IMR-90 (cell line): ENCODE measurements around the gene AHI1. TPM values are rescaled to one million over a fixed set of nuclear protein-coding genes. Genes with fewer than 3 reads are reported as not detected.

ENCODE experiments used
- ATAC-seq: fragments of 200-7000 bp; cut with Tn5 transposase; 2 replicates; pipeline ENCODE4 v1.9.1; 2020; ENCODE audit warnings: low read depth, mild to moderate bottlenecking, moderate library complexity
- BruUV-seq: library from RNA; stranded (reverse); fragments of 400-500 nt; replicated peaks from 2 replicates; lab custom pipeline; 2021; lab: Mats Ljungman, UMichigan
- CTCF ChIA-PET: fragments of 300-600 bp; formaldehyde crosslinking; extraction: SDS; loops from one replicate; lab custom pipeline; 2021; ENCODE audit warnings: antibody characterized with exemption; lab: Yijun Ruan, JAX
- POLR2A ChIA-PET: fragments of 300-600 bp; sonication (Branson Sonifier 250); formaldehyde crosslinking; loops from one replicate; lab custom pipeline; 2022; ENCODE audit warnings: antibody characterized with exemption; ENCODE audit not compliant: unreplicated experiment; lab: Charles Lee
- DNase-seq: peaks from one replicate; pipeline ENCODE4 v3.0.0; 2013
- H2AFZ ChIP-seq: replicated peaks from 2 replicates; pipeline ENCODE3; 2013; ENCODE audit warnings: low read length, mild to moderate bottlenecking; ENCODE audit not compliant: poor library complexity
- H2AK5ac ChIP-seq: 2 replicates; pipeline ENCODE4 v1.6.1; 2013; ENCODE audit warnings: low read depth, low read length, inconsistent platforms
- H2AK9ac ChIP-seq: replicated peaks from 2 replicates; pipeline ENCODE3; 2013; ENCODE audit warnings: mild to moderate bottlenecking, low read depth, low read length, moderate library complexity; ENCODE audit not compliant: poor library complexity
- H2BK120ac ChIP-seq: 2 replicates; pipeline ENCODE4 v1.6.1; 2013; ENCODE audit warnings: low read depth, low read length, inconsistent platforms
- H2BK15ac ChIP-seq: 3 replicates; pipeline ENCODE4 v1.6.1; 2013; ENCODE audit warnings: low read depth, low read length, inconsistent platforms
- H2BK20ac ChIP-seq: 2 replicates; pipeline ENCODE4 v1.6.1; 2013; ENCODE audit warnings: low read depth, mild to moderate bottlenecking, inconsistent platforms, low read length, moderate library complexity
- H2BK5ac ChIP-seq: 2 replicates; pipeline ENCODE4 v1.6.1; 2013; ENCODE audit warnings: mild to moderate bottlenecking, low read depth, low read length, inconsistent platforms; ENCODE audit not compliant: poor library complexity, severe bottlenecking
- H3K14ac ChIP-seq: replicated peaks from 2 replicates; pipeline ENCODE4 v1.6.1; 2013; ENCODE audit warnings: low read depth, low read length, inconsistent platforms
- H3K18ac ChIP-seq: 2 replicates; pipeline ENCODE4 v1.6.1; 2013; ENCODE audit warnings: low read depth, low read length, control low read depth
- H3K23ac ChIP-seq: 2 replicates; pipeline ENCODE4 v1.6.1; 2013; ENCODE audit warnings: low read depth, low read length, inconsistent platforms
- H3K27ac ChIP-seq: 2 replicates; pipeline ENCODE4 v1.5.1; 2013; ENCODE audit warnings: mild to moderate bottlenecking, control low read depth, low read length; ENCODE audit not compliant: insufficient read depth
- H3K27me3 ChIP-seq: 2 replicates; pipeline ENCODE4 v1.6.1; 2013; ENCODE audit warnings: low read length; ENCODE audit not compliant: control insufficient read depth, insufficient read depth
- H3K36me3 ChIP-seq: 2 replicates; pipeline ENCODE4 v1.6.1; 2013; ENCODE audit warnings: low read length, mixed read lengths; ENCODE audit not compliant: control insufficient read depth, insufficient read depth
- H3K4ac ChIP-seq: 2 replicates; pipeline ENCODE4 v1.6.1; 2013; ENCODE audit warnings: low read depth, low read length, inconsistent platforms
- H3K4me1 ChIP-seq: 2 replicates; pipeline ENCODE4 v1.6.1; 2013; ENCODE audit warnings: low read length, mixed read lengths; ENCODE audit not compliant: control insufficient read depth, insufficient read depth
- H3K4me2 ChIP-seq: 2 replicates; pipeline ENCODE4 v1.6.1; 2013; ENCODE audit warnings: low read depth, mild to moderate bottlenecking, control low read depth, low read length, moderate library complexity
- H3K4me3 ChIP-seq: 2 replicates; pipeline ENCODE4 v1.5.1; 2013; ENCODE audit warnings: low read depth, mild to moderate bottlenecking, control low read depth, low read length, moderate library complexity; ENCODE audit not compliant: insufficient read depth
- H3K56ac ChIP-seq: 2 replicates; pipeline ENCODE4 v1.6.1; 2013; ENCODE audit warnings: low read length, inconsistent platforms; ENCODE audit not compliant: insufficient read depth; ENCODE audit errors: extremely low read depth
- H3K79me1 ChIP-seq, 2 experiments: 2 replicates each; pipeline ENCODE4 v1.6.1; 2013; ENCODE audit warnings: low read length in 2 of 2, inconsistent platforms in 1 of 2, low read depth in 1 of 2
- H3K9ac ChIP-seq: 2 replicates; pipeline ENCODE4 v1.6.1; 2013; ENCODE audit warnings: low read depth, low read length, control low read depth
- H3K9me1 ChIP-seq: 2 replicates; pipeline ENCODE4 v1.6.1; 2013; ENCODE audit warnings: low read length, inconsistent platforms; ENCODE audit not compliant: insufficient read depth
- H3K9me3 ChIP-seq: 2 replicates; pipeline ENCODE4 v1.6.1; 2013; ENCODE audit warnings: low read length; ENCODE audit not compliant: control insufficient read depth, insufficient read depth
- H4K20me1 ChIP-seq: 2 replicates; pipeline ENCODE4 v1.6.1; 2013; ENCODE audit warnings: low read length, inconsistent platforms; ENCODE audit not compliant: insufficient read depth
- H4K5ac ChIP-seq: 2 replicates; pipeline ENCODE4 v1.6.1; 2013; ENCODE audit warnings: mild to moderate bottlenecking, low read depth, low read length, control low read depth
- H4K8ac ChIP-seq, 2 experiments: 2 replicates each; pipeline ENCODE4 v1.6.1; 2013; ENCODE audit warnings: low read depth in 2 of 2, low read length in 2 of 2, control low read depth in 1 of 2, inconsistent platforms in 1 of 2
- H4K91ac ChIP-seq: 2 replicates; pipeline ENCODE4 v1.6.1; 2013; ENCODE audit warnings: low read depth, low read length, inconsistent platforms; ENCODE audit not compliant: insufficient read depth
- CTCF ChIP-seq: conservative IDR thresholded peaks from 2 replicates; pipeline ENCODE4 v1.5.1; 2012; ENCODE audit warnings: mild to moderate bottlenecking, low read depth, low read length, improper control_type of control experiment
- MAFK ChIP-seq: IDR thresholded peaks from 2 replicates; pipeline ENCODE4 v1.6.1; 2012; ENCODE audit warnings: low read depth, low read length, improper control_type of control experiment
- POLR2A ChIP-seq: IDR thresholded peaks from 2 replicates; pipeline ENCODE4 v1.6.1; 2012; ENCODE audit warnings: mild to moderate bottlenecking, low read depth, low read length
- RAD21 ChIP-seq: IDR thresholded peaks from 2 replicates; pipeline ENCODE4 v1.6.1; 2012; ENCODE audit warnings: low read length, improper control_type of control experiment
- WGBS, 2 experiments: methylation state at CpG; one replicate each; pipeline versions ENCODE4 v1.1.5 to v1.1.7; 2013; ENCODE audit warnings: missing lambda C conversion rate in 2 of 2; ENCODE audit not compliant: insufficient read length in 1 of 2; ENCODE audit errors: extremely low coverage in 2 of 2; 5-methylcytosine and 5-hydroxymethylcytosine counted together
- dilution Hi-C: fragments of 300-500 bp; cut with HindIII; formaldehyde crosslinking; loops from one replicate; pipeline ENCODE4 v1.14.3; 2018; ENCODE audit warnings: low sequenced_read_pairs; ENCODE audit not compliant: unreplicated experiment
- in situ Hi-C: fragments of 300-500 bp; cut with MboI; formaldehyde crosslinking; loops from 3 replicates; pipeline ENCODE4 v1.14.3; 2019; ENCODE audit warnings: low sequenced_read_pairs, inconsistent platforms, mixed read lengths
- intact Hi-C: fragments of 100-400 bp; cut with micrococcal nuclease; formaldehyde crosslinking; loops from 2 replicates; pipeline ENCODE4 v1.10.0; 2022
- polyA plus RNA-seq, 3 experiments: library from polyadenylated mRNA; depleted of rRNA; stranded (reverse); fragments of >200 nt; gene quantifications; 2 replicates each; pipeline ENCODE4 v1.2.3, GENCODE V29; 2012; ENCODE audit warnings: low replicate concordance in 1 of 3
- total RNA-seq: library from RNA; depleted of rRNA; stranded (reverse); fragments of >200 nt; gene quantifications from 2 replicates; pipeline ENCODE4 v1.2.3, GENCODE V29; 2012

AHI1 gene
- total and polyA plus RNA-seq, 2 of the 4 experiments (the other 2 are of a cell fraction) = 9.5 to 19.4 TPM

DNA sequence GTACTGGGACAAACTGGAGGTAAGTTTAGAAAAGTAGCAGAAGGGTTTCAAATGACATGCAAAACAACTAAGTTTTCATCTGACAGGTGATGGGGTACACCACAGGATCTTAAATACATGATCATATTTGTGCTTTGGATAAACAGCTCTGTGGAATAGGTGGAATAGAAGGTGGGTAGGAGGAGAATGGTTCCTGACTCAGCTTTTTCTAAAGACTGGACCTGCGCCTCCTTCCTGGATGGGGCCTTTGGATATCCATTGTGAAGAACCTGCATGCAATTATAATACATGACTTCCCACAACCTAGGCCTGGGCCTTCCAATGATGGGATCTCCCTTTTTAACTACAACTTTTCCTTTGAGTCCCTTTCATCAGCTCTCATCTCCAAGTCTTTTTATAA is 145.9 kb downstream of the AHI1 start:
- no peak overlapping the region for H2BK20ac ChIP-seq
- no peaks in the 10 kb centered on the region for H3K9me3 ChIP-seq
- no peak overlapping the region for H3K4ac ChIP-seq
- BruUV-seq = no TSS peak
- H2BK15ac ChIP-seq = no peak overlapping the region
- no peak overlapping the region for H3K27ac ChIP-seq
- no peak overlapping the region for H2AK5ac ChIP-seq
- no peak overlapping the region for H3K14ac ChIP-seq
- intact Hi-C loops (no loop called here), in situ Hi-C loops (no loop called here), dilution Hi-C loops (no loop called here)
- H4K5ac ChIP-seq = no peak overlapping the region
- no peaks in the 10 kb centered on the region for H4K20me1 ChIP-seq
- no peak overlapping the region for H2BK120ac ChIP-seq
- ATAC-seq (no peak), DNase-seq (no peak)
- H3K23ac ChIP-seq = no peak overlapping the region
- peaks cover under 1% of the 10 kb centered on the region; the same call in 1 of the 2 replicates for H3K36me3 ChIP-seq
- no peak overlapping the region for H2AFZ ChIP-seq
- H3K9ac ChIP-seq = no peak overlapping the region
- no peak overlapping the region for H3K4me2 ChIP-seq
- H3K79me1 ChIP-seq = no peaks in the 10 kb centered on the region
- H3K18ac ChIP-seq = no peak overlapping the region
- WGBS, 2 experiments = no CpG with 5 or more reads among the region's 1 CpG
- ChIA-PET CTCF (interaction anchor here (0.5 to 0.6 kb wide), 2 partner anchors 74 to 495 kb away, joined by 3 to 4 read pairs; no protein-coding TSS in a partner anchor), POLR2A (no interaction called here)
- H3K4me1 ChIP-seq = no peaks in the 10 kb centered on the region
- no peak overlapping the region for H4K8ac ChIP-seq
- no peaks in the 10 kb centered on the region for H3K27me3 ChIP-seq
- no peak overlapping the region for H3K4me3 ChIP-seq
- H4K91ac ChIP-seq = no peak overlapping the region
- H2BK5ac ChIP-seq = no peak overlapping the region
- no peaks in the 10 kb centered on the region for H3K9me1 ChIP-seq
- no peak for TF ChIP-seq POLR2A
- TF ChIP-seq MAFK = 0 out of 2 replicates have a peak, but pooled peaks have one; percentile 7
- no peak for TF ChIP-seq RAD21
- TF ChIP-seq CTCF = no peak
- H3K56ac ChIP-seq = no peak overlapping the region
- H2AK9ac ChIP-seq = no peak overlapping the region
